Cardiac fibroblast (primary cell): ENCODE results near the gene RRBP1.

Source experiments
- DNase-seq, 2 donors: peaks; one replicate each; pipeline versions ENCODE4 v3.0.0 to v3.0.0-alpha.2; 2010; ENCODE audit warnings: low read depth in 2 of 2
- H3K4me3 ChIP-seq, 2 donors: replicated peaks in 1 of 2; 1 replicate in 1 of 2; 2 replicates in 1 of 2; pipeline ENCODE4 v1.5.1; 2011; ENCODE audit warnings: low read depth in 2 of 2, low read length in 2 of 2, mild to moderate bottlenecking in 2 of 2, moderate library complexity in 1 of 2
- TF ChIP-seq, protein P1 (sequence below): IDR thresholded peaks from one replicate; pipeline ENCODE4 v1.5.1; 2011; ENCODE audit warnings: low read depth, mild to moderate bottlenecking, low read length, inconsistent platforms

The RRBP1 gene

DNA sequence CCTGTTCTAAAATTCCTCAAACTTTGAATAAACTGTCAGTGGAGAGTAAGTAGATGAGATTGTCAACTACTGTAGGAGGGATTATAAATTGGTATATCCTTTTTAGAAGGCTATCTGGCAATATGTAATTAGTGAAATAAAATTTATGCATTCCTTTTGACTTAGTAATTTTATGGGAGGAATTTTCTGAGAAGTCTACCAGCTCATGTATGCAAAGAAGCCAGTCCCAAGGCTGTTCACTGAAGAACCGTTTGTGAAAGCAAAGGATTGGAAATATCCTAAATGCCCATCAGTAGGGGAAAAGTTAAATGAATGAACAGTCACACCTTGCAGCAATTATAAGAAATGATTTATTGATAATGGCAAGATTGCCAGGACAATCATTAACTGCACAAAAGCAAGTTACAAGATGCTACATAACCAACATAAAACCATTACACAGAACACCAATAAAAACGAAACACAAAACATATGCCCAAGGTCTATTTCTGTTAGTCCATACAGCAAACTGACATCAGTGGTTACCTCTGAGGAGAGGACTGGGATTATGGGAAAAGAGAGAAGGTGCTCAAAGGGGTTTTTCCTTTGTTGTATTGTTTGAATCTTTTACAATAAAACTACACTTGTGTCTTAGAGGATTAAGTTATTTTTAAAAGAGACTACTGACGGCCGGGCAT, 116.7 kb downstream of the RRBP1 start:
- H3K4me3 ChIP-seq = no peak overlapping the region
- peak; percentile 43 to 48 for DNase-seq

More for the DNA sequence above, 116.7 kb downstream of the RRBP1 start:
- TF ChIP-seq, protein P1, sequence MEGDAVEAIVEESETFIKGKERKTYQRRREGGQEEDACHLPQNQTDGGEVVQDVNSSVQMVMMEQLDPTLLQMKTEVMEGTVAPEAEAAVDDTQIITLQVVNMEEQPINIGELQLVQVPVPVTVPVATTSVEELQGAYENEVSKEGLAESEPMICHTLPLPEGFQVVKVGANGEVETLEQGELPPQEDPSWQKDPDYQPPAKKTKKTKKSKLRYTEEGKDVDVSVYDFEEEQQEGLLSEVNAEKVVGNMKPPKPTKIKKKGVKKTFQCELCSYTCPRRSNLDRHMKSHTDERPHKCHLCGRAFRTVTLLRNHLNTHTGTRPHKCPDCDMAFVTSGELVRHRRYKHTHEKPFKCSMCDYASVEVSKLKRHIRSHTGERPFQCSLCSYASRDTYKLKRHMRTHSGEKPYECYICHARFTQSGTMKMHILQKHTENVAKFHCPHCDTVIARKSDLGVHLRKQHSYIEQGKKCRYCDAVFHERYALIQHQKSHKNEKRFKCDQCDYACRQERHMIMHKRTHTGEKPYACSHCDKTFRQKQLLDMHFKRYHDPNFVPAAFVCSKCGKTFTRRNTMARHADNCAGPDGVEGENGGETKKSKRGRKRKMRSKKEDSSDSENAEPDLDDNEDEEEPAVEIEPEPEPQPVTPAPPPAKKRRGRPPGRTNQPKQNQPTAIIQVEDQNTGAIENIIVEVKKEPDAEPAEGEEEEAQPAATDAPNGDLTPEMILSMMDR = no peak
